Activated CD8-positive, alpha-beta memory T cell treated with anti-CD3 and anti-CD28 coated beads, Interleukin-2, amount 50 U/mL, for 1 hour (primary cell): ENCODE results near the gene USP5.

Experiments
- DNase-seq: peaks from one replicate; pipeline ENCODE4 v3.0.0-alpha.2; 2020; ENCODE audit errors: extremely low read depth

Gene USP5

DNA sequence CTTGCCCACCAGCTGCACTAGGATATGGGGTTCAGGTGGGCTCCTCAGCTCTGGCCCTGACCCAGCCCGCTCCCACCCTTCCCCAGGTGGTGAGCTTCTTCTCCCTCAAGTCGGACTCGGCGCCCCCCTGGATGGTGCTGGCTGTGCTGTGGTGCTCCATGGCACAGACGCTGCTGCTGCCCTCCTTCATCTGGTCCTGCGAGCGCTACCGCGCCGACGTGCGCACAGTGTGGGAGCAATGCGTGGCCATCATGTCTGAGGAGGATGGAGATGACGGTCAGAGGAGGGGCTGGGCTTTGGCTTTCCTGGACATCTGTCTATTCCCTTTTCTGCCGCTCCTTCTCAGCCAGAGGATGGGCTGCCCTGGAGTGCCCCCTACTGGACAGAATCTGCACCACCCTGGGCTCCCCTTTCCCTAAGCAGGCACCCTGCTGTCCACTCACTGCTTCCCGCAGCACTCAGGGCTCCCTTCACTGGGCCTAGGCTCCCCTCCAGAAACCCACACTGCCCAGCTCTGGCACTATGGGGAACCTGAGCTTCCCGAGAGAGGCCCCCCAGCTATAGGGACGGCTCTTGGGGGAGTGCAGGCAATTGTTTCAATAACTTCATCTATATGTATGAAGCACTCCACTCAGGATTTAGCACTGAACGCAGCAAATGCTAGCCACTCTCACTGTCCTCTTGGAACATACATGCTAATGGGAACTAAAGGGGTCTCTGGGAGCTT, 26.4 kb upstream of the USP5 start:
- DNase-seq, result peak; percentile 27

DNA sequence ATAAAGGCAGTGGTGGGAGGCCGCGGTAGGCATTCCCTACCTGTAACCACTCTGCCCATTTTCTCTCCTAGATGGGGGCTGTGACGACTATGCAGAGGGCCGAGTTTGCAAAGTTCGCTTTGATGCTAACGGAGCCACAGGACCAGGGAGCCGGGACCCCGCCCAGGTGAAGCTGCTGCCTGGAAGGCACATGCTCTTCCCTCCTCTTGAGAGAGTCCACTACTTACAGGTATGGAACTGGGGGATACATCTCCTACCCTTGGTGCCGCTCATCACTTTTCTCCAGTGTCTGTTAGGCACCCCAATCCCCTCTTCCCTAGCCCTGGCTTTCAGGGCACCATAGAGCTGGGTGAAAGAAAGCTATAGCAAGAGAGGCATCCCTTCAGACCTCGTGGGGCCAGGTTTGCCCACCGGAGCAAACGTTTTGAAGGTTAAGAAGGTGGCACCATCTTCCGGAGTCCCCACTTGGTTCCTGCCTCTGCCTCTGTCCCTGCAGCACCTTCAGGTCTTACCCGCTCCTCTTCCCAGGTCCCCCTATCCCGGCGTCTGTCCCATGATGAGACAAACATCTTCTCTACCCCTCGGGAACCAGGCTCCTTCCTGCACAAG, 25.7 kb upstream of the USP5 start:
- DNase-seq, result no peak

DNA sequence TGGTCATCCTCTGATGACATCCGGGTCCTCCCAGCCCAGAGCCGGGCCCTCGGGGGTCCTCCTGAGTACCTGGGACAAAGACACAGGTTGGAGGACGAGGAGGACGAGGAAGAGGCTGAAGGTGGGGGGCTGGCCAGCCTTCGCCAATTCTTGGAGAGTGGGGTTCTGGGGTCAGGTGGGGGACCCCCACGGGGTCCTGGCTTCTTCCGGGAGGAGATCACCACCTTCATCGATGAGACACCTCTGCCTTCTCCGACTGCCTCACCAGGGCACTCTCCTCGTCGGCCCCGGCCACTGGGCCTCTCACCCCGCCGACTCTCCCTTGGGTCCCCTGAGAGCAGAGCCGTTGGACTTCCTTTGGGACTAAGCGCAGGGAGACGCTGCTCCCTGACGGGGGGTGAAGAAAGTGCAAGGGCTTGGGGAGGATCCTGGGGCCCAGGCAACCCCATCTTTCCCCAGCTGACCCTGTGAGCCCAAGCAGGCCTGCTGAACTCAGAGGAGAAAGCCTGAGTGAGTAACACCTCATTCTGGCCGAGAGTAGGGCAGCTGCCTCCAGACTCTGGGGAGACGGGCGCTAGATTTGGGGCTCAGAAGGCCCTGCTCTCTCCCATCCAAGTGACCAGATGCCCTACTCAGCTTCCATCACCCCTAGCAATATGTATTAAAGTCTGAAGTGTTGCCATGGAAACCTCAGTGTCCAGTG, 25.1 kb upstream of the USP5 start:
- DNase-seq, result no peak

DNA sequence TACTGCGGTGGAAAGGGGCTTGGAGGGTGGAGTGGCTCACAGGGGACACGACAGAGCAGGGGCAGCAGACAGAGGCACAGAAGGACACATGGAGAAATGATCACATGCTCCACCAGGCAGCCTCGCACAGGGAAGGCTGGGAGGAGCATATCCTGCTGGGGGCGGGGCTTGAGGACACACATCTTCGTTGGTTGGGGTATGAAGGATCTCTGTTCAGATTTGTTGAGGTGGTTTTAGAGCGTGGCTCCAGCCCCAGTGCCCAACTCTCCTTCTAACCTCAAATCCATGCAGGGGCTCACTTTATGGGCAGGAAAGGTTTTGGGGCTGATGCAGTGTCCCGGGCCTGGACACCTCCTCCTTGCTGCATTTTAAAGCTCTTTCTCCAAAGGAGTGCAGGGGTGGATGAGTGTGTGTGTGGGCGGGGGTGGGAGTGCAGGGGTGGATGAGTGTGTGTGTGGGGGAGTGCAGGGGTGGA, 24.5 kb upstream of the USP5 start:
- no peak for DNase-seq

DNA sequence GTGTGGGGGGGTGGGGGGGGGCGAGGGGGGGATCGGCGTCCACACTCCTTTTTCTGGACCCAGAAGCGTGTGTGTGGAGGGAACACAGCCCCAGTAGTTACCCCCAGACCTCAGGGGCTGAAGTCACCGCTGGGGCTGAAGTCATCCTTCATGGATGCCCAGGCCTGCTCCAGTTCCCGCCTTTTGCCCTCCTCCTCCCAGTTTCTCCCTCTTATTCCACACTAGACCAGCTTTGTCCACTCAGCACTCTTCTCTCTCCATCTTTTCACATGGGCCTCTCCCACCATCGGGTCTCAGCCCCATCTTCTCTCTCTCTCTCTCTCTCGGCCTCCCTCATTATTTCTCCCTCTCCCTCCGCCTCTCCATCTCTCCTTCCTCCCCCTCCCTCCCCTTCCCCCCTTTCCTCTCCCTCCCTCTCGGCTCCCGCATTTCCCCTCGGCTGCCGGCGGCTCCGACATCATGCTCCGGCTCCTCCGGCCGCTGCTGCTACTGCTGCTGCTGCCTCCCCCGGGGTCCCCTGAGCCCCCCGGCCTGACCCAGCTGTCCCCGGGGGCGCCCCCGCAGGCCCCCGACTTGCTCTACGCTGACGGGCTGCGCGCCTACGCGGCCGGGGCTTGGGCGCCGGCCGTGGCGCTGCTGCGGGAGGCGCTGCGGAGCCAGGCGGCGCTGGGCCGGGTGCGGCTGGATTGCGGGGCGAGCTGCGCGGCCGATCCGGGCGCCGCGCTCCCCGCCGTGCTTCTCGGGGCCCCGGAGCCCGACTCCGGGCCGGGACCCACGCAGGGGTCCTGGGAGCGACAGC, 23.8 kb upstream of the USP5 start, which contains the start of gene P3H3:
Gene P3H3, plus strand, starts transcription at position 426 of the 799 bp plus-strand sequence. Its CDS starts 34 bp downstream, at position 460.
- DNase-seq, result no peak

DNA sequence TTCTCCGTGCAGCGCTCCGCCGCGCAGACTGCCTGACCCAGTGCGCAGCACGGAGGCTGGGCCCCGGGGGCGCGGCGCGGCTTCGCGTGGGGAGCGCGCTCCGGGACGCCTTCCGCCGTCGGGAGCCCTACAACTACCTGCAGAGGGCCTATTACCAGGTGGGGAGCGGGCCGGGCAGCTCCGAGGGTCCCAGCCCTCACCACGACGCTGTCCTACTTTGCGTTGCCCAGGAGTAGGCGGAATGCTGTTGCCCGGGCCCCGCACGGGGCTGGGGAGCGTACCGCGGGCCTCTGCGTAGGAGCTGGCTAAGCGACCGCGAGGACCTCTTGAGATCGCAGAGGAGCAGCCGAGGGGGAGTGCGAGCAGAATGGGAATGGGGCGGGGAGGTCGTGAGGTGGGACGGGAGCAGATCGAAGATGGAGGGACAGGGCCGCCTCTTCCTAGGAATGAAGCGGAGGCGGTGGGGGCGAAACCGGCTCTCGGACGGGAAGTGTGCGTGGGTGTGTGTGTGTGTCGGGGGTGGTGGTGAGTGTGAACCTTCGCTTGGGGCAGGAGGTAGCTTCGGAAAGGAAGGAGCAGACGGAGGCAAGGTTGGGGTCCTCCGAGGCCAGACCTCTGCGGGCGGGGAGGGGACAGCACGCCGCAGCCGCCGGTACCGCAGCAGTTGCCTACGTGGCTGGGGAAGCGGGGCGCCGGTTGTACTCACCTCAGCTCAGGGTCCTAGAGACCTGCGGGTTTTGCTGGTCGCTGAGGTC, 23.0 kb upstream of the USP5 start:
- no peak for DNase-seq

DNA sequence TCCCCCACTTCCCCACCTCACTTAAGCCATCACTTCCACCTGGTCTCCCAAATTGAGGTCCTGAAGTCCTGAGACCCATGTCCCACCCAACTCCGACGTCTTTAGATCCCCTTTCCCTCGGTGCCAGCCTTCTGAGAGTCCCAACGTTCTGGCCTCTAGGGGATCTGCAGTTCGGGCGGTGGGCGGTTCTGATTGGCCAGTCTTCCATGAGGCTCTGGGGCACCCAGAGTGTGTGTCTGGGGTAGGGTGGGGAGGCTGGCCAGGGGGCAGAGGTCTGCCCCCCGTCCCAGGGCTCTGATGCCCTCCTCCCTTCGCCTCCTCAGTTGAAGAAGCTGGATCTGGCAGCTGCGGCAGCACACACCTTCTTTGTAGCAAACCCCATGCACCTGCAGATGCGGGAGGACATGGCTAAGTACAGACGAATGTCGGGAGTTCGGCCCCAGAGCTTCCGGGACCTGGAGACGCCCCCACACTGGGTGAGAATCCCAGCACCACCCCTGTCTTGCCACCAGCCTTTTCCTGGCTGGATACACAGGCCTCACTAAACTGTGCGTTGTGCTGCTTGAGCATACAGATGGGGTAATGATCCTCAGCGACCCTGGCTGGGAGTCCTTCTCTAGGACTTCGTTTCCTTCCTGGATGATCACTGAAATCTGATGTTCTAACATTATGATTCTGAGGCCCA, 22.3 kb upstream of the USP5 start:
- DNase-seq, result no peak

DNA sequence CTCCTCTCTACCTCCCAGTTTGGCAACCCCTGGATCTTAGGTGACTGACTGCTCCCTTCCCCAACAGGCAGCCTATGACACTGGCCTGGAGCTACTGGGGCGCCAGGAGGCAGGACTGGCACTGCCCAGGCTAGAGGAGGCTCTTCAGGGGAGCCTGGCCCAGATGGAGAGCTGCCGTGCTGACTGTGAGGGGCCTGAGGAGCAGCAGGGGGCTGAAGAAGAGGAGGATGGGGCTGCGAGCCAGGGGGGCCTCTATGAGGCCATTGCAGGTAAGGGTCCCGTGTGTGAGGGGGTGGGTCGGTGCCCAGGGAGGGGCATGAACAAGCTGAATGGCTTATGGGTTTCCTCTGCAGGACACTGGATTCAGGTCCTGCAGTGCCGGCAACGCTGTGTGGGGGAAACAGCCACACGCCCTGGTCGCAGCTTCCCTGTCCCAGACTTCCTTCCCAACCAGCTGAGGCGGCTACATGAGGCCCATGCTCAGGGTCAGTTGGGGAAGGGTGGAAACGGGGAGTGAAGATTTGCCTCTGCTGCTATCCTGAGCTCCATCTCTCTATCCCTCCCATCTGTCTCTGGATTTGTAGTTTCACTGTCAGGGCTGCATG, 21.6 kb upstream of the USP5 start:
- DNase-seq, result no peak

DNA sequence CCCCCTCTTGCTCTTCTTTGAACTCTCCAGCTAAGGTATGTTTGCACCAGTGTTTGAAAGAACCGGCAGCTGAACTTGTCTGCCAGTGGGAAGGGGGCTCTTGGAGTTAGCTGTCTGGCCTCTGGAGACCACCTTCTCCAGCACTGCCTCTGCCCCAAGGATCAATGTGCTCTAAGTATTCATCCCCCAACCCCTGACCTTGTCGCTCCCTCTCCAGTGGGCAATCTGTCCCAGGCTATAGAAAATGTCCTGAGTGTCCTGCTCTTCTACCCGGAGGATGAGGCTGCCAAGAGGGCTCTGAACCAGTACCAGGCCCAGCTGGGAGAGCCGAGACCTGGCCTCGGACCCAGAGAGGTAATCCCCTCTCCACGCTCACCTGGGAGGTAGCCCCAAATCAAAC, 21.0 kb upstream of the USP5 start:
- no peak for DNase-seq

DNA sequence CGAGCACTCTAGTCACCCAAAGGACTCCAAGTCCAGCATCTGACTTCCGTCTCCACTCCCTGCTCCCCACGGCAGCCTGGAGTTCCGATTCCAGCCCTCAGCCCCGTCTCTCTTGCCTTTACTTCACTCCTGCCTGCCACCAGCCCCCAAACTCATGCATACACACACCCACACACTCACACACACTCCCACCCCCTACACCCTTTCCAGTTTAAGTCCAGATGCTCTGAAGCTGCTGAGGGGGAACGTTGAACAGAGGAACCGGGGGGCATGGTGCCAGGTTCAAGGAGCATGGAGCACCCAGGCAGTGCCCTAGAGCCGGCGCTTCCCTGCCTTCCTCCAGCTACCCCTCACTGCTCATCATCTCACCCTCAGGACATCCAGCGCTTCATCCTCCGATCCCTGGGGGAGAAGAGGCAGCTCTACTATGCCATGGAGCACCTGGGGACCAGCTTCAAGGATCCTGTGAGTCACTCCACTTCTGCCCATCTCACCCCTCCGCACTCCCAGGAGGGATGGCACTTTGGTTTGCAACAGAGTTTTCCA, 20.4 kb upstream of the USP5 start:
- DNase-seq, result no peak

DNA sequence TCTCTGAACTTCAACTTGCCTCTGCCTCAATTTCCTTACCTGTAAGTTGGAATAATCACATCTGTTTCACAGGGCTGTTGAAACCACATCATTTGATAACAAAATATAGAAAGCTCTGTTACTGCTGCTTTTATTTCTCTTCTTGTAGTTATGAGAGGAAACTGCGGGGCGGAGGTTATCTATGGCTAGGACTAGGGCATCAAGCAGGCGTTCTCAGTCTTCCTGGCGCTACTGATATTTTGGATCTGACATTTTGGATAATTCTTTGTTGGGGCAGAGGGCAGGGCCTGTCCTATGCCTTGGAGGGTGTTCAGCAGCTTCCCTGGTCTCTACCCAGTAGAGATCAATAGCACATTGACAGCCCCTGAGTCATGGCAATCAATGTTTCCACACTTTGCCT, 19.8 kb upstream of the USP5 start:
- no peak for DNase-seq

DNA sequence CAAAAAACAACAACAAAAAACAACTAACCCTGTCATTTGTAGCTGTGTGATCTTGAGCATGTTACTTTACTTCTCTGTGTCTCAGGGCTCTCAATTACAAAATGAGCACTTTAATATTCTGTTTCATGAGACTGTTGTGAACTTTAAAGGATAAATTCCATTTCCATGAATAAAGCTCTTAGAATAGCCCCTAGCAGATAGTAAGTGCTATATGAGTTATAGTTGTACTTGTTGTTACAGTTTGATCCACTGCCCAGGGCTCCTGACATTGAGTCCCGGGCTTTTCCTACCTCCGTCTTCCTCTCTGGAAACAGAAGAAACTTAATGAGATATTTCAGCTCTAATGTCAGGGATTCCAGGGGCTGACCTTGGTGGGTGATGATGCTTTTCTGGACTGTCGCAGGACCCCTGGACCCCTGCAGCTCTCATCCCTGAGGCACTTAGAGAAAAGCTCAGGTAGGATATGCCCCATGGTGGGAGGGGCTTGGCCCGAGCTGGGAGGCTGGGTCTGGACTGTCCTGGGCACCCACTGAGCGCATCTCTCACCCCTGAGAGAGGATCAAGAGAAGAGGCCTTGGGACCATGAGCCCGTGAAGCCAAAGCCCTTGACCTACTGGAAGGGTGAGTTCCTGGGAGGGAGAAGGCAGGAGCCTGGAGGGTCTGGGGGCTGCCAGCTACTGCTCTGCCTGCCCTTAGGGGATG, 18.6 kb upstream of the USP5 start:
- DNase-seq, result no peak

DNA sequence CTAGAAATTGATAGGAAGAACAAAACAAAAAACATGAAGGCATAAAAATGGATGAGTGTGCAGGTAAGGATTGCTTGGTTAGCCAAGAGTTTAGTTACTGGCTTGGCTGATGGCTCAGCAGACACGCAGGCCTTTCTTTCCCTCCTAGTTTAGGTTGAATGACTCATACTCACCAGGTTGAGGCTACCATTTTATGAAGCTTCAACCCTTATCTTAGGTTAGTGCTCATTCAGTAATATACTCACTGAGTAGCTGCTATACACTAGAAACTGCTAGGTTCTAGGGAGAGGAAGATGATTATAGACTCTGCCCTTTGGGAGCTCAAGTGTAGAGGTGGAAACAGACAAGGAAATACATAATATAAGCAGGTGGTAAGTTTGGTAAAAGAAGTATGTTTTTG, 17.7 kb upstream of the USP5 start:
- no peak for DNase-seq

DNA sequence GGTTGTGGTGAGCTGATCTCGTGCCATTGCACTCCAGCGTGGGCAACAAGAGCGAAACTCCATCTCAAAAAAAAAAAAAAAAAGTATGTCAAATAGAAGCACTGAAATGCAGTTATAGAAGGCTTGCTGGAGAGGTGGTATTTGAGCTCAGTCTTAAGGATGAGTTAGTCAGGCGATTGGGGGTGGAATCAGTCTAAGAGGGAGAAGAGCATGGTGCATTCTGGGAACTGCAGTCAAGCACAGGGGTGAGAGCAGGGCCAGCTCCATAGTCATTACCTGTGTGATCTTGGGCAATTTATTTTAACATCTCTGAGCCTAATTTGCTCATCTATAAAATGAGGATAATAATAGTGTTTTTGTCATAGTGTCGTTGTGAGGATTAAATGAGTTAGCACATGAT, 17.1 kb upstream of the USP5 start:
- no peak for DNase-seq

DNA sequence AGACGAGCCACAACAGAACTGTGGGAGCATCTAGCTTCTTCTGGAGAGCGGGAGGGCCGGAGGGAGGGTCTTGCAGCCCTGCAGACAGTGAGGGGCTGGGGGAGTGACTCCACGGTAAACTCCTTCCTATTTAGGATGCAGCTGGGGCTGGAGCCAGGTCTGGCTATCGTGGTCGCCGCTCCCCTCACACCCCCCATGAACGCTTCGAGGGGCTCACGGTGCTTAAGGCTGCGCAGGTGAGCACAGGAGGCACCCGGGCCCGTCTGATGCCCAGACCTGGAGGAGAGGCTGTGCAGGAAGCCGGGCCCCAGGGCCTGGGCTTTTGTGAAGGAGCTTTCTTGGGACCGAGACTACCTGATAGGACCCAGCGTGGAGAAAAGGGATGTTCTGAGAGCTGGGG, 15.1 kb upstream of the USP5 start:
- DNase-seq, result no peak

DNA sequence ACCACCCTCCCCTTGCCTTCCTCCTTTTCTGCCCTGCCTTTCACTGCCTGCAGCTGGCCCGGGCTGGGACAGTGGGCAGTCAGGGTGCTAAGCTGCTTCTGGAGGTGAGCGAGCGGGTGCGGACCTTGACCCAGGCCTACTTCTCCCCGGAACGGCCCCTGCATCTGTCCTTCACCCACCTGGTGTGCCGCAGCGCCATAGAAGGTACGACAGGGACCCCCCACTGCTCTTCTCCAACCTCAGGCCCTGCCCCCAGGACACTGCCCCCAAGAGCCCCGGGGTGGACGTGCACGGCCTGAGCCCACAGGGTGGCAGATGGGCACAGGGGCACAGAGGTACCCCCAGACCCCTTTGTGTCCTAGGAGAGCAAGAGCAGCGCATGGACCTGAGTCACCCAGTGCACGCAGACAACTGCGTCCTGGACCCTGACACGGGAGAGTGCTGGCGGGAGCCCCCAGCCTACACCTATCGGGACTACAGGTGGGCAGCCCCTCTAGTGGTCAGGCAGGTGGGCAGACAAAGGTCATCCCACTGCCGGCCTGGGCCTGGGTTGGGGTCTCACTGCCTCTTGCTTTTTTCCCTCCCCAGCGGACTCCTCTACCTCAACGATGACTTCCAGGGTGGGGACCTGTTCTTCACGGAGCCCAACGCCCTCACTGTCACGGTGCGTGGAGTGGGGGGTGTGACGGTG, 14.4 kb upstream of the USP5 start:
- no peak for DNase-seq

DNA sequence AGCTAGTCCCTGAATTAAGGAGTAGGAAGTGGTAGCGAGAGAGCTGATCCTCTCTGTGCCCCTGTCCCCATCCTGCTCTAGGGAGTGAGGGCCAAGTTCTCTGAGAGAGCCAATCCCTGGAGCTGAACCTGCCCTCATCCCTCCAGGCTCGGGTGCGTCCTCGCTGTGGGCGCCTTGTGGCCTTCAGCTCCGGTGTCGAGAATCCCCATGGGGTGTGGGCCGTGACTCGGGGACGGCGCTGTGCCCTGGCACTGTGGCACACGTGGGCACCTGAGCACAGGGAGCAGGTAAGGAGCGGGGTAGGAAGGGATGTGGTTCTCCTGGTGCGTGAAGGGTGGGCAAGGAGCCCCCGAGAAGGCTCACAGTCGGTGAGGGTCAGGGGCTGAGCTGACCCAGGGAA, 13.1 kb upstream of the USP5 start:
- DNase-seq, result no peak

DNA sequence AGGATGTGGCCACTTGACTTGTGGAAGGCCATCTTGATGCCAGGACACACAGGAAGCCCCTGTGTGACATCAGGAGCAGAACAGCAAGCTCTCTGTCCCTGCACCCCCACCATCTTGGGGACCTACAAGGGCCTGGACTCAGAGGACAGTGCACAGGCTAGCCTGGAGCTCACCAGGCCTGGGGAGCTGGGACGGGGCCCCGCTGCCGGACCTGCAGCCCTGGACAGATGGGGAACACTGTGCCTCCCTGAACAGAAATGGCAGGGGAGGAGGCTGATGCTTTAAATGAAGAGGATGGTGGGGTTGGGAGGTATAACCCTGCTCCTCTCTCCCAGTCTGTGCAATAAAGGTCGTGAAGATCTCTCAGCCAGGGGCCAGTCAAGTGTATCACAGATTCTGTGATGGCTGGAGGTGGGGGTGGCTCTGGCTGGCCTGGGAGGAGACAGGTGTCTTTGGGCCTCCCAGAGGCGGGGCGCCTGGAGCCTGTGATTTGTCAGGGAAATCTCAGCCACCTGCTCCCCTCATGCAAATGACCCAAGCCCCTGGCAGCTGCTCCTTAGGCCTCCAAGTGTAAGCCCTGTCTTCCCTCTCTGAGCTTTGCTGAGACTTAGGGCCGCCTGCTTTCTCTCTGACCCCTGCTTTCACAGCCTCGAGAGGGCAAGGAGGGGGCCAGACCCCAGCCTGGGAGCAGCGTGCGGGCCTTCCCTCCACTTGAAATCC, 12.3 kb upstream of the USP5 start:
- no peak for DNase-seq
